OCI-LY7 (cell line): Measurements from ENCODE around the gene RPS15. TPM values are rescaled to one million over a fixed set of nuclear protein-coding genes. Genes with fewer than 3 reads are reported as not detected.

Experiments used
- BruUV-seq: library from RNA; stranded (reverse); fragments of 400-500 nt; replicated peaks from 2 replicates; lab custom pipeline; 2021; lab: Mats Ljungman, UMichigan
- CTCF ChIA-PET: fragments of 300-600 bp; sonication (Branson Sonifier 250); formaldehyde crosslinking; loops from one replicate; lab custom pipeline; 2022; ENCODE audit warnings: antibody characterized with exemption; ENCODE audit not compliant: unreplicated experiment; lab: Charles Lee
- POLR2A ChIA-PET: fragments of 300-600 bp; sonication (Branson Sonifier 250); formaldehyde crosslinking; loops from one replicate; lab custom pipeline; 2022; ENCODE audit warnings: antibody characterized with exemption; lab: Charles Lee
- DNase-seq: peaks from one replicate; pipeline ENCODE4 v3.0.0-alpha.2; 2015; ENCODE audit warnings: low spot score
- H2AFZ ChIP-seq: fragments of 200-600 bp; sonication (generic), shearing (Covaris generic); 2 replicates; pipeline ENCODE4 v1.6.1; 2014; ENCODE audit warnings: mild to moderate bottlenecking, antibody characterized with exemption, low read length, moderate library complexity
- H3K27ac ChIP-seq: fragments of 200-600 bp; sonication (generic); 2 replicates; pipeline ENCODE4 v1.5.1; 2014; ENCODE audit warnings: mixed run types, low read depth, mild to moderate bottlenecking, moderate library complexity, low read length, inconsistent platforms; ENCODE audit not compliant: poor library complexity, severe bottlenecking
- H3K36me3 ChIP-seq: fragments of 200-600 bp; sonication (generic); 2 replicates; pipeline ENCODE4 v1.6.1; 2014; ENCODE audit warnings: mild to moderate bottlenecking, antibody characterized with exemption, low read length, moderate library complexity, mixed read lengths; ENCODE audit not compliant: insufficient read depth
- H3K4me1 ChIP-seq: fragments of 200-600 bp; sonication (generic); 2 replicates; pipeline ENCODE4 v1.5.1; 2014; ENCODE audit warnings: mild to moderate bottlenecking, low read length; ENCODE audit not compliant: insufficient read depth, poor library complexity, severe bottlenecking
- H3K4me2 ChIP-seq: fragments of 200-600 bp; sonication (generic); 2 replicates; pipeline ENCODE4 v1.6.1; 2014; ENCODE audit warnings: mild to moderate bottlenecking, low read length
- H3K4me3 ChIP-seq: fragments of 200-600 bp; sonication (generic); 2 replicates; pipeline ENCODE4 v1.5.1; 2014; ENCODE audit warnings: mild to moderate bottlenecking, low read depth, low read length; ENCODE audit not compliant: poor library complexity, severe bottlenecking
- H3K79me2 ChIP-seq: fragments of 200-600 bp; sonication (generic); 2 replicates; pipeline ENCODE4 v1.6.1; 2016; ENCODE audit warnings: low read depth, mild to moderate bottlenecking, low read length, moderate library complexity, mixed read lengths; ENCODE audit not compliant: insufficient read depth
- H3K9me2 ChIP-seq: fragments of 200-600 bp; sonication (generic); 2 replicates; pipeline ENCODE4 v1.6.1; 2016; ENCODE audit warnings: mild to moderate bottlenecking, low read length, mixed read lengths; ENCODE audit not compliant: insufficient read depth
- H3K9me3 ChIP-seq: fragments of 200-600 bp; sonication (generic); 2 replicates; pipeline ENCODE4 v1.6.1; 2014; ENCODE audit warnings: mild to moderate bottlenecking, mixed run types, low read length, mixed read lengths
- H4K20me1 ChIP-seq: fragments of 200-600 bp; sonication (generic); 2 replicates; pipeline ENCODE4 v1.6.1; 2014; ENCODE audit warnings: mild to moderate bottlenecking, antibody characterized with exemption, low read length, moderate library complexity, mixed read lengths; ENCODE audit not compliant: insufficient read depth
- CTCF ChIP-seq: fragments of 200-600 bp; sonication (generic); conservative IDR thresholded peaks from 2 replicates; pipeline ENCODE4 v1.5.1; 2014; ENCODE audit warnings: mild to moderate bottlenecking, antibody characterized with exemption, low read length, moderate library complexity, mixed read lengths
- EZH2phosphoT487 ChIP-seq: fragments of 200-600 bp; sonication (generic); IDR thresholded peaks from 2 replicates; pipeline ENCODE4 v1.6.1; 2018; ENCODE audit warnings: low read depth, borderline replicate concordance, mild to moderate bottlenecking, mixed run types, antibody characterized with exemption, low read length, moderate library complexity, mixed read lengths
- intact Hi-C: fragments of 100-400 bp; cut with micrococcal nuclease; formaldehyde crosslinking; loops from one replicate; pipeline ENCODE4 v1.10.0; 2022; ENCODE audit not compliant: unreplicated experiment
- total RNA-seq, 2 experiments: library from RNA; depleted of rRNA in 1 of 2; stranded (reverse); fragments of >200 nt in 1 of 2; shearing (Covaris generic) in 1 of 2; gene quantifications; 2 replicates each; pipeline ENCODE4 v1.2.3, GENCODE V29; 2014 to 2022

Gene RPS15
- total RNA-seq, 2 experiments from 2014 or later, result 1,860 to 2,068 TPM

- Histone ChIP-seq H3K4me1 (peaks cover 6% of the 10 kb centered on the region), H4K20me1 (no peaks in the 10 kb centered on the region), H3K79me2 (peaks cover 3% of the 10 kb centered on the region), H3K9me3 (no peaks in the 10 kb centered on the region), H3K36me3 (no peaks in the 10 kb centered on the region), H2AFZ (no peak overlapping the region), H3K27ac (no peak overlapping the region), H3K4me3 (no peak overlapping the region), H3K9me2 (no peaks in the 10 kb centered on the region), H3K4me2 (no peak overlapping the region)
- intact Hi-C loops, result no loop called here
- TF ChIP-seq EZH2phosphoT487, result no peak
- no peak for TF ChIP-seq CTCF
- POLR2A ChIA-PET, result no interaction called here
- CTCF ChIA-PET, result no interaction called here
- BruUV-seq, result no TSS peak
- DNase-seq, result no peak
Measured at GRCh38 chr19:1483131-1483978, 45.2 kb downstream of the RPS15 start.

DNA sequence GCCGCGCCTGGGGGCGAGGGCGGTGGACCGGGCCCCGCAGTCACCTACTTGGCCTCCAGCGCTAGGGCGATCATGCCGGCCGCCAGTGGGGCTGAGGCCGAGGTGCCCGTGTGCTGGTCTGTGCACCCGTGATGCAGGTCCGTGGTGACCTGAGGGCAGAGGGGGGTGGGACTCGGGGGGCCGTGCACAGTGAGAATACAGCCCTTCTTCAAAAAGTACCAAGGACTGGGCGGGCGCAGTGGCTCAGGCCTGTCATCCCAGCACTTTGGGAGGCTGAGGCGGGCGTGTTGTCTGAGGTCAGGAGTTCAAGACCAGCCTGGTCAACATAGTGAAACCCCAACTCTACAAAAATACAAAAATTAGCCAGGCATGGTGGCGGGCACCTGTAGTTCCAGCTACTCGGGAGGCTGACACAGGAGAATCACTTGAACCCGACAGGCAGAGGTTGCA lies 45.8 kb downstream of the RPS15 start:
- H3K4me3 ChIP-seq, result no peak overlapping the region
- BruUV-seq, result no TSS peak
- DNase-seq, result no peak
- intact Hi-C loops, result no loop called here
- no peaks in the 10 kb centered on the region for H3K79me2 ChIP-seq
- H3K4me2 ChIP-seq, result no peak overlapping the region
- no peaks in the 10 kb centered on the region for H4K20me1 ChIP-seq
- TF ChIP-seq CTCF, result no peak
- TF ChIP-seq EZH2phosphoT487, result no peak
- no peaks in the 10 kb centered on the region for H3K9me2 ChIP-seq
- no peaks in the 10 kb centered on the region for H3K9me3 ChIP-seq
- ChIA-PET POLR2A (no interaction called here), CTCF (no interaction called here)
- H2AFZ ChIP-seq, result no peak overlapping the region
- H3K27ac ChIP-seq, result no peak overlapping the region
- H3K4me1 ChIP-seq, result peaks cover 6% of the 10 kb centered on the region
- H3K36me3 ChIP-seq, result no peaks in the 10 kb centered on the region
